ENCODE measurements around the gene PHIP. TPM values are rescaled to one million over a fixed set of nuclear protein-coding genes. Genes with fewer than 3 reads are reported as not detected.
A peak's percentile ranks its signal among the peaks of the same experiment; 100 is the strongest.

PHIP gene
- 4.3 TPM for polyA plus RNA-seq (2012; ENCODE audit: insufficient read depth, insufficient read length, low read depth)

DNA sequence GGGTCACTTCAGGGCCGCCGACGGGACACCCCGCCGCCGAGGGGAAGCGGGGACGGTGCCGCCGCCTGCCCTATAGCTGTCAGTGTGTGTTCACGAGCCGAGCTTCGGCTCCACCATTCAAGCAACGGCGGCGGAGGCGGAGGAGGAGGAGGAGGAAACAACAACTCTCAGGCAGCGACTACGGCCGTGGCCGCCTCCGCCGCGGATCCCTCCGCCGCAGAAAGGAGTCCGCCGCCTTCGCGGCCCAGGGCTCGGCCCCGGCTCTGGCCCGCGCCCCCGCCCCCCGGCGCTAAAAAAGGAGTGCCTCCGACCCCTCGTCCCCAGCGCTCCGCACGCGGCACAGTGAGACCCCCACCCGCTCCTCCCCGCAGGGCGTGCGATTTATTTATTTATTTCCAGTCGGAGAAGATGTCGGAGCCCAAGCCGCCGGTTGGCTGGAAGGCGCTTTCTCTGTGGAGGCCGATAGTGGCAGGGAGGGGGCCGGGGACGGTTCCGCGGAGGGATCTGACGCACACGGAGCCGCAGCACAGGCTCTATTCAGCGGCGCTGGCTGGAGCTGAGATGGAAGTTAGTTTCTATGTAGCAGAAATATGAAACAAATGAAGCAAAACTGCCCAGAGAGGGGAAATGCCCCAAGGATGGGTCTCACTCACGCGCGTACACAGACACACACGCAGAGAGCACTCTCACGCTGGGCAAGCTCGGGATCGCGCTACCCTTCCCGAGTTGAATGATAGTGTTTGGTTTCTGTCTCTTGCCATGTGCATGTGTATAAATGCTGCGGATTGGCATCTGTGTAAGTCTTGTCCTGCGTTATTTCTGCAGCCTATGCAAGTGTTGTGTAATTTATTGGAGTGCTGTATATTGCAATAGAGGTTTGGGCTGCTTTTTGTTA is at the start of gene PHIP:
Gene PHIP (minus strand): TSS at position 180 of the 895 bp plus-strand sequence. CDS start 186 bp downstream, outside the sequence.
- Histone ChIP-seq H3K4me3 (ENCODE audit: low read depth, low read length) (peak within 1 kb of the TSS; percentile 86), H3K27me3 (no peaks in the 10 kb centered on the region), H3K36me3 (peaks cover 7% of the 10 kb centered on the region; the same call in 1 of the 2 replicates), H3K9me3 (no peaks in the 10 kb centered on the region), H3K4me1 (no peaks in the 10 kb centered on the region; the same call in 1 of the 2 replicates)
- DNase-seq, result peak; percentile 92
- TF ChIP-seq CTCF (IDR thresholded peaks at IDR 0.05; ENCODE audit: low read depth, low read length), result no peak

- Histone ChIP-seq H3K36me3 (no peaks in the 10 kb centered on the region), H3K27me3 (no peaks in the 10 kb centered on the region), H3K4me3 (ENCODE audit: low read depth, low read length) (no peak overlapping the region), H3K4me1 (no peaks in the 10 kb centered on the region), H3K9me3 (no peaks in the 10 kb centered on the region)
- peak; percentile 25 for DNase-seq
- peak; percentile 35 for TF ChIP-seq CTCF (IDR thresholded peaks at IDR 0.05; ENCODE audit: low read depth, low read length)
These were observed 49.6 kb upstream of the PHIP start for GRCh38 chr6:79127660-79128059.

GRCh38 chr6:79119217-79119616 is 41.2 kb upstream of the PHIP start:
- no peaks in the 10 kb centered on the region for H3K9me3 ChIP-seq
- no peak for DNase-seq

DNA sequence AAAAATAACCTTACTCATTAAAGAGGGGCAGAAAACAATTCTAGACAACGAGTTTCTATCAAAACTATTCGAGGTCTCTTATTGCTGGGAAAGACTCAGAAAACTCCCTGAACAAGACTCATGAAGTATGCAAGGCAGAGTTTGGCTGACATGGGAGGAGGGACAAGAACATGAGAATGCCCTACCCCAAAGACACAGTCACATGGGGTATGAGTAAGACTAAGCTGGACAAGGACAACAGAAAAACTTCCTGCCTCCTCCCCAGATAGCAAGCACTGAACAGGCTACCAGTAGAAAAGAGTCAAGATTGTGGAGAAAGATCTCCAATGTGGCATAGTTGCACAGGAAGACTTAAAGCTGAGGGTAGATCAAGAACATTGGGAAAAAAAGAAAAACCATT is 39.7 kb upstream of the PHIP start:
- no peaks in the 10 kb centered on the region for H3K27me3 ChIP-seq
- TF ChIP-seq CTCF (IDR thresholded peaks at IDR 0.05; ENCODE audit: low read depth, low read length), result no peak

More at GRCh38 chr6:79119217-79119616, 41.2 kb upstream of the PHIP start:
- H3K36me3 ChIP-seq, result no peaks in the 10 kb centered on the region
- H3K4me3 ChIP-seq (ENCODE audit: low read depth, low read length), result no peak overlapping the region
- TF ChIP-seq CTCF (IDR thresholded peaks at IDR 0.05; ENCODE audit: low read depth, low read length), result no peak
- no peaks in the 10 kb centered on the region for H3K4me1 ChIP-seq
- H3K27me3 ChIP-seq, result no peaks in the 10 kb centered on the region

DNA sequence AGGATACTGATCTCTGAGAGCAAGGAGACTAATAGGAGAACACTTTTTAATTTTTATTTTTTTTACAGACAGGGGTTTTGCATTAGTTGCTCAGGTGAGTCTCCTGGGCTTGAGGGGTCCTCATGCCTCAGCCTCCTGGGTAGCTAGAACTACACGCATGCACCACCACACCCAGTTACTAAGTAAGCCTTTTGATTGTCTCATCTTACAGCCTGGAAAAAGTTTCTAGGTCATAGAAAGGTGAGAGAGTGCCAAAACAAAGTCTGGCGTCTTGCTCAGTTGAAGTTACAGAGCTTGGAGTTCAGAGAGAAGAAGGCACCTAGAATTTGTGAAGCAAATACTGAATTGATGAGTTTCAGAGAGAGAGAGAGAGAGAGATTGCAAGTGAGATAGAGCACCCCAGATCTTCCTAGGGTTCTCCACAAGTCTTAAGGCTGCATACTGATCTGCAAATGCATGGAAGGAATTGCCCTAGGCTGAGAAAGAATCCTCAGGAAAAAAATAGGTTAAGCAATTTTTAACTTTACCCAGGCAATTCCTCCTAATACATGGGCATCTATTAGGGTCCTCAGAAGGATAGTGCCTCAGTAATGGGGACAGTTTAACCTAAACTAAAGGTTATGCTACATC is 37.6 kb upstream of the PHIP start:
- H3K27me3 ChIP-seq, result no peaks in the 10 kb centered on the region
- no peaks in the 10 kb centered on the region for H3K36me3 ChIP-seq
- no peak for TF ChIP-seq CTCF (IDR thresholded peaks at IDR 0.05; ENCODE audit: low read depth, low read length)
- H3K9me3 ChIP-seq, result no peaks in the 10 kb centered on the region
- H3K4me1 ChIP-seq, result no peaks in the 10 kb centered on the region
- no peak for DNase-seq
- no peak overlapping the region for H3K4me3 ChIP-seq (ENCODE audit: low read depth, low read length)

More for the DNA sequence above, 39.7 kb upstream of the PHIP start:
- Histone ChIP-seq H3K9me3 (no peaks in the 10 kb centered on the region), H3K4me3 (ENCODE audit: low read depth, low read length) (no peak overlapping the region), H3K4me1 (no peaks in the 10 kb centered on the region), H3K36me3 (no peaks in the 10 kb centered on the region)
- DNase-seq, result no peak

Data from BE2C (cell line).